Cardiac fibroblast (primary cell): ENCODE results near the gene IL3.

Source experiments
- DNase-seq, 2 donors: peaks; one replicate each; pipeline versions ENCODE4 v3.0.0 to v3.0.0-alpha.2; 2010; ENCODE audit warnings: low read depth in 2 of 2
- H3K4me3 ChIP-seq, 2 donors: replicated peaks in 1 of 2; 1 replicate in 1 of 2; 2 replicates in 1 of 2; pipeline ENCODE4 v1.5.1; 2011; ENCODE audit warnings: low read depth in 2 of 2, low read length in 2 of 2, mild to moderate bottlenecking in 2 of 2, moderate library complexity in 1 of 2
- CTCF ChIP-seq: IDR thresholded peaks from one replicate; pipeline ENCODE4 v1.5.1; 2011; ENCODE audit warnings: low read depth, mild to moderate bottlenecking, low read length, inconsistent platforms

The IL3 gene

GRCh38 chr5:132110930-132111329 is 50.5 kb downstream of the IL3 start:
- no peak overlapping the region for H3K4me3 ChIP-seq
- TF ChIP-seq CTCF = no peak
- DNase-seq = no peak

- H3K4me3 ChIP-seq = no peak overlapping the region
- no peak for DNase-seq
- no peak for TF ChIP-seq CTCF
These were observed 51.7 kb downstream of the IL3 start for GRCh38 chr5:132112111-132112510.
